Breast epithelium (tissue), 3 donors: ENCODE data around the gene ZNF662.

Source experiments
- POLR2A ChIP-seq: fragments of 450-650 bp; IDR thresholded peaks from one replicate; pipeline ENCODE4 v1.6.1; 2016; ENCODE audit warnings: antibody characterized with exemption, mild to moderate bottlenecking, moderate library complexity
- POLR2AphosphoS5 ChIP-seq, 3 donors: sonication (generic); formaldehyde crosslinking; IDR thresholded peaks; one replicate each; pipeline ENCODE4 v1.6.1; 2017; ENCODE audit warnings: antibody characterized with exemption in 3 of 3
- TF ChIP-seq, protein P1 (sequence below), 3 donors: fragments of 450-650 bp; IDR thresholded peaks; one replicate each; pipeline ENCODE4 v1.5.1; 2016 to 2017; ENCODE audit warnings: antibody characterized with exemption in 3 of 3, mild to moderate bottlenecking in 3 of 3, moderate library complexity in 3 of 3

DNA sequence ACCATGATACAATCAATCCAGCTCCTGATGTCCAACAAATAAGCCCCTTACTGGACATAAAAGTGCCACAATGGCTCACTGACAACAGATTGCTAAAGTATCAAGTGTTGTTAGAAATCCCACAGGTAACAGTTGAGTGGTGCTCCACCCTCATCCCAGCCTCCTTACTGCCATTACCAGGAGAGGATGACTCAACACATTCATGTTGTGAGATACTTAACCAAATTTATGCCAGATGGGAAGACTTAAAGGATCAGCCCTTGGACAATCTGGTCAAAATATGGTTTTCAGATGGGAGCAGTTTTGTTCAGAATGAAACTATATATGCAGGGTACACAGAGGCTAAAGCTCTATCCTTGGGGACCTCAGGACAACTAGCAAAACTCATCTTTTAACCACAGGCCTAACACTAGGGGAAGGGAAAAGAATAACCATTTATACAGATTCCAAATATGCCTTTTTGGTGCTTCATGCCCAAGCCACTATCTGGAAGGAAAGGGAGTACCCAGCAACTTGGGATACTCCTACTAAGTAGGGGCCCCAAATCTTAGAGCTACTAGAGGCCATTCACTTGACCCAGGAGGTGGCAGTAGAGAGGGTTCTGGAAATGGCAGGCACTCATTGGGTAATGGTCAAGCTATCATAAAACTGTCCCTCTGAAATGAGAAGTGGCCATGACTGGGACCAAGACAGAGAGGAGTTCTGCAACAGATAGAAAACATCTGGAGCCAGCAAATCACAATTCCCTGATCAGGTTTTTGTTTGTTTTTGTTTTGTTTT lies 6.9 kb upstream of the ZNF662 start:
- TF ChIP-seq, protein P1, sequence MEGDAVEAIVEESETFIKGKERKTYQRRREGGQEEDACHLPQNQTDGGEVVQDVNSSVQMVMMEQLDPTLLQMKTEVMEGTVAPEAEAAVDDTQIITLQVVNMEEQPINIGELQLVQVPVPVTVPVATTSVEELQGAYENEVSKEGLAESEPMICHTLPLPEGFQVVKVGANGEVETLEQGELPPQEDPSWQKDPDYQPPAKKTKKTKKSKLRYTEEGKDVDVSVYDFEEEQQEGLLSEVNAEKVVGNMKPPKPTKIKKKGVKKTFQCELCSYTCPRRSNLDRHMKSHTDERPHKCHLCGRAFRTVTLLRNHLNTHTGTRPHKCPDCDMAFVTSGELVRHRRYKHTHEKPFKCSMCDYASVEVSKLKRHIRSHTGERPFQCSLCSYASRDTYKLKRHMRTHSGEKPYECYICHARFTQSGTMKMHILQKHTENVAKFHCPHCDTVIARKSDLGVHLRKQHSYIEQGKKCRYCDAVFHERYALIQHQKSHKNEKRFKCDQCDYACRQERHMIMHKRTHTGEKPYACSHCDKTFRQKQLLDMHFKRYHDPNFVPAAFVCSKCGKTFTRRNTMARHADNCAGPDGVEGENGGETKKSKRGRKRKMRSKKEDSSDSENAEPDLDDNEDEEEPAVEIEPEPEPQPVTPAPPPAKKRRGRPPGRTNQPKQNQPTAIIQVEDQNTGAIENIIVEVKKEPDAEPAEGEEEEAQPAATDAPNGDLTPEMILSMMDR (IDR thresholded peaks at IDR 0.05): no peak
- TF ChIP-seq POLR2A: no peak
- TF ChIP-seq POLR2AphosphoS5 (IDR thresholded peaks at IDR 0.05): no peak
